ENCODE measurements around the gene ACOT11.
A peak's percentile ranks its signal among the peaks of the same experiment; 100 is the strongest.

The ACOT11 gene

DNA sequence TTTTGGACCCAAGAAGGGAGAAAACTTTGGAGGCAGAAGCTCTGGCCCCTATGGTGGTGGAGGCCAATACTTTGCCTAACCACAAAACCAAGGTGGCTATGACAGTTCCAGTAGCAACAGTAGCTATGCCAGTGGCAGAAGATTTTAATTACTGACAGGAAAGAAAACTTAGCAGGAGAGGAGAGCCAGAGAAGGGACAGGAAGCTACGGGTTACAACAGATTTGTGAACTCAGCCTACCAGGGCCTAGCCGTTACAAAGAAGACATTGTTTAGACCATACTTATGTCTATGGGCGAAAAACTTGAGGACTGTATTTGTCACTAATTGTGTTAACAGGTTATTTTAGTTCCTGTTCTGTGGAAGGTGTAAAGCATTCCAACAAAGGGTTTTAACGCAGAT is 10.4 kb upstream of the ACOT11 start:
- DNase-seq (ENCODE audit: low read depth): no peak

GRCh38 chr1:54538538-54538937 is 9.5 kb upstream of the ACOT11 start:
- DNase-seq (ENCODE audit: low read depth): no peak

DNA sequence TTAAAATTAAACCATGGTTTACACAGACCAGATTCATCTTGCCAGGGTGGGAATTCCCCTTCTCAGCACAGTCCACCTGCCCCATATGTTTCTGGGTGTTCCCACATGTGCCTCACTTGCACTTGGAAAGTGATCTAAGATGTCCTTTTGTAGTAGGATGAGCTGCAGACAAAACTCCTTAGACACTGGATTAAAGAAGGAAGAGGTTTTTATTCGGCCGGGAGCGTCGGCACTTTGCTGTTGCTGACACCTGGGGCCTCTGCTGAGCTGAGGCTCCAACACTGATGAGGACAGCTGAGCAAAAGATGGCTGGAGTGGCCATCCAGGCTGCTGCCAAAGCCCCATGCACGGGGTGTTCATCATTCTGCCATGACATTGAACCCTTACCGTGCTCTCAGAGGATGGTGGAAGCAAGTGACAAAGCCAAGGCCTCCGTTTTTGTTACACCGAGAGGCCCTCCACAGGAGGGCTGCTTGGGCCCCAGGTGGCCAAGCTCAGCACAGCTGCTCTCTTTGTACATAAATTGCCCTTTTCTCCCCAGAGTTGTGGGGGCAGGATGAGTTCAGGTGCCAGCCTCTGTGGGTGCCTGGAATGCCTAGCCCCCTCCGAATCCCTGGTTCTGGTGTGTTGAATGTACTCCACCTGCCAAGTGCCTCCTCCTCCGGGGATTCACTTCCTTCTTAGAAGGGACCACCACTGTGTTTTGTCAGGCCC is 7.3 kb upstream of the ACOT11 start:
- no peak for DNase-seq (ENCODE audit: low read depth)

DNA sequence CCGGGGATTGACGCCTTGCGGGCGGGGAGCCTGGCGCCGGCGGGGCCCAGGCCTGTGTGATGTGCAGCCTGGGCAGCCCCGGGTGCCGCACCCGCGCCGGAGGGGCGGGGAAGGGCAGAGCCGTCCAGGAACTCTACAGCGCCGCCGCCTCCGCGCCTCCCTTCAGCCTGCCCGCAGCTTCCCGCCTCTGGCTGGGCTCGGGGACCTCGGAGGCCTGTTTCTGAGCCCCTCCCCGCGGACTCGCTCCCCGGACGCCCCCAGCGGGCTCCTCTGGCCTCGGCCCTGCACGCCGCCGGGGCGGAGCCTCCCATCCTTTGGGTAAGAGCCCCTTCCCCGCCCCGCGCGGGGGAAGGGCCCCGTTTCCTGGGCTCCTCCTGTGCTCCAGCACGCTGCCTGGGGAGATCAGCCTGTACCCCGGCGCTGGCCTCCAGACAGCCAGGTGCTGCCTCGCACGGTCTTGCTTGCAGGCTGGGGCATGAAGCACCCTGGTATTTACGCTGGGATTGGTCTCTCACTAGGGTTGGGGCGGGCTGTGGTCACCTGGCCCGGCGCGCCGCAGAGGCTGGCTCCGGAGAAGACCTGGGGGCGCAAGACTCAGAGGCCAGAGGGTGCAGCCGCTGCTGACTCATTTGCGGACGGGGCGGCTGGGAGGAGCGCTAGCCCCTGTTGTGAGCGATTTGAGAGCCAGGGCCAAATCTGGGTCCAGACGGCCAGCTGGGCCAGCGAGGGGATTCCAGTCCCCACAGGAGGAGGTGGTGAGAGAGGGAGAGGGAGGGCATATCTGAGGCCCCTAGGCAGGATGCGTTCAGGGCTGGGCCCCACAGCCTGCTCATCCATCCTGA is 5.7 kb upstream of the ACOT11 start:
- DNase-seq (ENCODE audit: low read depth): peak; percentile 10

GRCh38 chr1:54542962-54543539 is 5.0 kb upstream of the ACOT11 start:
- no peak for DNase-seq (ENCODE audit: low read depth)

- DNase-seq (ENCODE audit: low read depth): no peak
Observed at GRCh38 chr1:54543729-54544496, 4.1 kb upstream of the ACOT11 start.

DNA sequence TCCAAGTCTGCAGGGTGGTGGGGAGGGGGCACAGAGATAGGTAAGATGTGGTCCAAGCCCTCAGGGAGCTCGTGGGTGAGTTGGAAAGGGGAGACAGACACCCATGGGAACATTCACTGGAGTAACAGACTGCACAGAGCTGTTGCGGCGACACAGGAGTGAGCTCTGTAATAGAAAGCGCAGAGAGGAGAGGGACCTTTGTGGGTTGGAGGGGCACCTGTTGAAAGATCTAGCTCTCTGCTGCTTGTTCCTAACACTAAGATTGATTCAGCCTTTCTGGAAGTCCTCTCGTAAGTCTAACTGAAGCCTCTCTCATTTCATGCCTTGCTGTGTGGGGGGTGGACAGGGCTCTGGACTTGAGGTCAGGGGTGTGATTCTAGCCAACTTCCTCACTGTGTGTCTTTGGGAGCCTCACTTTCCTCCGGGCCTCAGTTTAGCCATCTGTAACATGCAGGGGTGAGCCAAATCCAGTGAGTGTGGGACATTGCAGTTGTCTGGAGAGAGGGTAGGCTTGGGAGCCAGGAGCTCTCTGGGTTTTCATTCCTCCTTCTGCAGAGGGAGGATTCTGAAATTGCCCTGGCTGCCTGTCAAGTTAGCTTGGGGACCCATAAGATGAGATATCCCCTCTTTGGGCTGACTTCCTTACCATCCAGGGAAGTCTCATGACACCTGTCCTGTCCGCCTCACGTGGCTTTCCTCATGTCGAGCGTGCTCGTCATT is 2.0 kb upstream of the ACOT11 start:
- DNase-seq (ENCODE audit: low read depth): no peak

- no peak for DNase-seq (ENCODE audit: low read depth)
Observed at GRCh38 chr1:54546651-54547401, 1.2 kb upstream of the ACOT11 start.

- DNase-seq (ENCODE audit: low read depth): no peak
Observed at GRCh38 chr1:54548389-54549044, 489 bp downstream of the ACOT11 start.

- DNase-seq (ENCODE audit: low read depth): no peak
Observed at GRCh38 chr1:54549181-54549924, 1.3 kb downstream of the ACOT11 start.

GRCh38 chr1:54551891-54552290 is 3.9 kb downstream of the ACOT11 start:
- DNase-seq (ENCODE audit: low read depth): no peak

DNA sequence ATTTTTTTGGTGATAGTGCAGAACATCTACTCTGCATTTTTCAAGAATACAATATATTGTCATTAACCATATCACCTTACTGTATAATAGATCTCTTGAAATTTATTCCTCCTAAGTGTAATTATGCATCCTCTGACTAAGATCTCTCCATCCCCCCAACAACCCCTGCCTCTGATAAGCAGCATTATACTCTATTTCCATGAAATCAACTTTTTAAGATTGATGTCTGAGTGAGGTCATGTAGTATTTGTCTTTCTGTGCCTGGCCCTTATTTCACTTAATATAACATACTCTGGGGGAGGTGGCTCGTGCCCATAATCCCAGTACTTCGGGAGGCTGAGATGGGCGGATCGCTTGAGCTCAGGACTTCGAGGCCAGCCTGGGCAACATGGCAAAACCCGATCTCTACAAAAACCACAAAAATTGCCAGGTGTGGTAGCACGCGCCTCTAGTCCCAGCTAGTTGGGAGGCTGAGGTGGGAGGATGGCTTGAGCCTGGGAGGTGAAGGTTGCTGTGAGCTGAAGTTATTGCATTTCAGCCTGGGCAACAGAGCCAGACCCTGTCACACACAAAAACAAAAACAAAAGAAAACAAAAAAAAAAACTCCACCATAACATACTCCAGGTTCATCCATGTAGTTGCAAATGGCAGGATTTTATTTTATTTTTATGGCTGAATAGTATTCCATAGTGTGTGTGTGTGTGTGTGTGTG is 5.7 kb downstream of the ACOT11 start:
- DNase-seq (ENCODE audit: low read depth): no peak

DNA sequence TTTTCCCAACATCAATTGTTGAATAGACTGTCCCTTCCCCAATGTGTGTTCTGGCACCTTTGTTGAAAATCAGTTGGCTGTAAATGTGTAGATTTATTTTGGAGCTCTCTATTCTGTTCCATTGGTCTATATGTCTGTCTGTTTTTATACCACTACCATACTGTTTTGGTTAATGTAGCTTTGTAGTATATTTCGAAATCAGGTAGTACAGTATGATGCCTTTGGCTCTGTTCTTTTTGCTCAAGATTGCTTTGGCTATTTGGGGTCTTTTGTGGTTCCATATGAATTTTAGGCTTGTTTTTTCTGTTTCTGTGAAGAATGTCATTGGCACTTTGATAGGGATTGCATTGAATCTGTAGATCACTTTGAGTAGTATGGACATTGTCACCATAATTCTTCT is 8.1 kb downstream of the ACOT11 start:
- DNase-seq (ENCODE audit: low read depth): no peak

DNA sequence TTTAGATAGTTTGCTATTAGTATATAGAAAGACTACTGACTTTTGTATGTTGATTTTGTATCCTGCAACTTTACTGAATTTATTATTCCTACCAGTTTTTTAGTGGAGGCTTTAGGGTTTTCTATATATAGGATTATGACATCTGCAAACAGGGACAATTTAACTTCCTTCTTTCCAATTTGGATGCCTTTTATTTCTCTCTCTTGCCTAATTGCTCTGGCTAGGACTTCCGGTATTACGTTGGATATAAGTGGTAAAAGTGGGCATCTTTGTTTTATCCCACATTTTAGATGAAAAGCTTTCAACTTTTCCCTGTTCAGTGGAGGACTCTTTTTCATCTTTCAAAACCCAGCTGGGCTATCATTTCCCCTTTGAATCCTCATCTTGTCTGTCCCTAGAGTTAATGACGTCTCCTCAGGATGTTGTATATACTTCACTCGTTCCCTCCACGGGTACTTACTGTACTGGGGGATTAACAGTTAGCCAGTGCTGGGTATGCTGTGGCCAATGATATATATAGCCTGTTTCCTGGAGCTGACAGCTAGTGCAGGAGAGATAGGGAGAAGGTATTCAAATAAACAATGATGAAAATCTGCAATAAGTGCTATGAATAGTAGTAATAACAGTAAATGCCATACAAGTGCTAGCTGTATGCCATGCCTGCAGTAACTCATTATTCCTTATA is 9.8 kb downstream of the ACOT11 start:
- DNase-seq (ENCODE audit: low read depth): no peak

GRCh38 chr1:54558434-54559030 is 10.5 kb downstream of the ACOT11 start:
- DNase-seq (ENCODE audit: low read depth): no peak

DNA sequence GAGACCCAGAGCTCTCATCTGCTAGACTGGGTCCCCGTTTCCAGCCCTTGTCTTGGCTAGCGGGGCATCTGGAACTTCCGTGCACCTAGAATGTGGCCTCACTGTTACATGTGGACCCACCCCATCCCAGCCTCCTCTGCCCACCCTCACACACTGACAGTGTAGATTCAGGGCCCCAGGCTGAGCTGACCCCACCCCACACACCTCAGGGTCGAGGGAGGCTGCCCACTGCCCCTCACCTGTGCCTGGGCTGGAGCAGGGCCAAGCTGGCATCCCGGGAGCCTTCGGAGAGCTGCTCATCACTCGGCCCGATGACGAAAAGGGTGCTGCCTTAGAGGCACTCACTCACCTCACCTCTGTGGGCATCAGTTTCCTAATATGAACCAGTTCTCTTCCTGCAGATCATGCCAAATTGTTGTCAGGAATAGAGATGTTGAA is 11.1 kb downstream of the ACOT11 start:
- no peak for DNase-seq (ENCODE audit: low read depth)

DNA sequence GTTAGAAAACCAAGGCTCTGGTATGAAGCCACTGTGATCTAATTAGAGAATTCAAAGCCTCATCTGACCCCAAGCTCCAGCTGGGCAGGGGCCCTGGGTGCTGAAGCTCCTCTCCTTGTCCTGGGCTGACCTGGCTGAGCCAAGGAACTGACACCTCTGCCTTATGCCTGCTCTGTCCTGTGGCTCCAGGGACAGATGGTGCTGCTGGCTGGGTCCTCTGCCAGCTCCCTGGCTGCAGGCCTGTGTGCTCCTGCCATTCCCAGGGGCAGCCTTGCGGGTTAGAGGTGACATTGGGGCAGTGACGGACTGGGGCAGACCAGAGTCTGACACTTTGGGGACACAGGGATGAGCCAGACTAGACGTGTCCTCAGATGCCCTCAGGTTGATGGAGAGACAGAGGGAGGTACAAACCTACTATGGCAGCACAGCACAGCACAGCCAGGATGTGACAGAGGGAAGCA is 11.8 kb downstream of the ACOT11 start:
- no peak for DNase-seq (ENCODE audit: low read depth)
